Panc1 (cell line): Measurements from ENCODE around the gene SLC25A30. TPM values are rescaled to one million over a fixed set of nuclear protein-coding genes. Genes with fewer than 3 reads are reported as not detected.
A peak's percentile ranks its signal among the peaks of the same experiment; 100 is the strongest.

Experiments
- ATAC-seq: fragments of 200-7000 bp; cut with Tn5 transposase; 2 replicates; pipeline ENCODE4 v1.9.1; 2020; ENCODE audit warnings: mild to moderate bottlenecking, moderate library complexity
- BruUV-seq: library from RNA; stranded (reverse); fragments of 400-500 nt; replicated peaks from 2 replicates; lab custom pipeline; 2021; lab: Mats Ljungman, UMichigan
- CTCF ChIA-PET: fragments of 300-600 bp; sonication (Branson Sonifier 250); formaldehyde crosslinking; loops from one replicate; lab custom pipeline; 2022; ENCODE audit warnings: antibody characterized with exemption; lab: Charles Lee
- POLR2A ChIA-PET: fragments of 300-600 bp; sonication (Branson Sonifier 250); formaldehyde crosslinking; loops from one replicate; lab custom pipeline; 2022; ENCODE audit warnings: antibody characterized with exemption; lab: Charles Lee
- DNase-seq: peaks from one replicate; pipeline ENCODE4 v3.0.0-alpha.2; 2010; ENCODE audit warnings: low read depth, low spot score
- H3K27ac ChIP-seq: 2 replicates; pipeline ENCODE4 v1.5.1; 2011; ENCODE audit warnings: mild to moderate bottlenecking, low read length, inconsistent platforms
- H3K27me3 ChIP-seq: fragments of 200-500 bp; sonication (Bioruptor generic); 2 replicates; pipeline ENCODE4 v1.6.0; 2014; ENCODE audit warnings: low read length, inconsistent platforms; ENCODE audit not compliant: control insufficient read depth, insufficient read depth
- H3K36me3 ChIP-seq: fragments of 200-500 bp; sonication (Bioruptor generic); 2 replicates; pipeline ENCODE4 v1.5.1; 2014; ENCODE audit warnings: inconsistent platforms, mild to moderate bottlenecking, low read length, moderate library complexity; ENCODE audit not compliant: control insufficient read depth, insufficient read depth
- H3K4me1 ChIP-seq: 2 replicates; pipeline ENCODE4 v1.5.1; 2011; ENCODE audit warnings: inconsistent platforms, mild to moderate bottlenecking, low read length, moderate library complexity; ENCODE audit not compliant: control insufficient read depth, insufficient read depth
- H3K4me3 ChIP-seq, 2 experiments: 2 replicates each; pipeline ENCODE4 v1.5.1; 2011 to 2012; ENCODE audit warnings: low read depth in 2 of 2, low read length in 2 of 2, mild to moderate bottlenecking in 2 of 2, inconsistent platforms in 1 of 2, moderate library complexity in 1 of 2
- H3K9me3 ChIP-seq: fragments of 200-500 bp; sonication (Bioruptor generic); 2 replicates; pipeline ENCODE4 v1.5.1; 2014; ENCODE audit warnings: low read depth, mild to moderate bottlenecking, inconsistent platforms, low read length, moderate library complexity; ENCODE audit not compliant: control insufficient read depth, insufficient read depth
- CTCF ChIP-seq: fragments of 450-650 bp; IDR thresholded peaks from 2 replicates; pipeline ENCODE4 v1.5.1; 2017; ENCODE audit warnings: mild to moderate bottlenecking
- POLR2AphosphoS5 ChIP-seq: IDR thresholded peaks from 2 replicates; pipeline ENCODE4 v1.6.1; 2012; ENCODE audit warnings: mild to moderate bottlenecking, low read depth, low read length, moderate library complexity
- REST ChIP-seq, 2 experiments: IDR thresholded peaks; 2 replicates each; pipeline ENCODE4 v1.6.1; 2011 to 2012; ENCODE audit warnings: low read depth in 2 of 2, control low read depth in 1 of 2, low read length in 1 of 2, mild to moderate bottlenecking in 1 of 2, moderate library complexity in 1 of 2; ENCODE audit not compliant: insufficient read depth in 1 of 2
- SIN3A ChIP-seq: IDR thresholded peaks from 2 replicates; pipeline ENCODE4 v1.6.1; 2012; ENCODE audit warnings: low read depth, mild to moderate bottlenecking, low read length, moderate library complexity, borderline replicate concordance; ENCODE audit not compliant: insufficient read depth
- TCF7L2 ChIP-seq: IDR thresholded peaks from 2 replicates; pipeline ENCODE4 v1.6.1; 2011; ENCODE audit warnings: mild to moderate bottlenecking, low read depth, low read length, inconsistent platforms
- in situ Hi-C: cut with HindIII; loops from 2 replicates; pipeline ENCODE4 v1.10.0; 2016; ENCODE audit warnings: low sequenced_read_pairs, low pct_unique_long_range_greater_than_20kb
- intact Hi-C: fragments of 100-400 bp; cut with micrococcal nuclease; formaldehyde crosslinking; loops from one replicate; pipeline ENCODE4 v1.10.0; 2022; ENCODE audit not compliant: unreplicated experiment
- total RNA-seq: library from RNA; stranded (reverse); gene quantifications from one replicate; pipeline ENCODE4 v1.2.1, GENCODE V29; 2021; ENCODE audit not compliant: unreplicated experiment

SLC25A30 gene
- total RNA-seq, 1 experiment from 2014 or later: 26.8 TPM

GRCh38 chr13:45372189-45373161 is 45.7 kb downstream of the SLC25A30 start:
- no peak overlapping the region for H3K27ac ChIP-seq
- H3K4me3 ChIP-seq: no peak overlapping the region
- ATAC-seq (no peak), DNase-seq (no peak)
- TF ChIP-seq POLR2AphosphoS5: no peak
- peaks cover 2% of the 10 kb centered on the region; the same call in 1 of the 2 replicates for H3K4me1 ChIP-seq
- H3K36me3 ChIP-seq: no peaks in the 10 kb centered on the region
- in situ Hi-C loops: no loop called here
- no peaks in the 10 kb centered on the region for H3K27me3 ChIP-seq
- CTCF ChIA-PET: no interaction called here
- intact Hi-C loops: no loop called here
- H3K9me3 ChIP-seq: no peaks in the 10 kb centered on the region
- no TSS peak for BruUV-seq
- POLR2A ChIA-PET: interaction anchor here (0.7 kb wide), 1 partner anchor 88 kb away, joined by 7 read pairs; no protein-coding TSS in a partner anchor

GRCh38 chr13:45370922-45371406 is 47.2 kb downstream of the SLC25A30 start:
- in situ Hi-C loops: no loop called here
- peak; percentile 92 for ATAC-seq
- Histone ChIP-seq H3K9me3 (no peaks in the 10 kb centered on the region), H3K4me3 (no peak overlapping the region), H3K36me3 (no peaks in the 10 kb centered on the region), H3K4me1 (peaks cover 2% of the 10 kb centered on the region; the same call in 1 of the 2 replicates), H3K27ac (no peak overlapping the region), H3K27me3 (no peaks in the 10 kb centered on the region)
- ChIA-PET POLR2A (interaction anchor here (0.6 kb wide), 1 partner anchor 300 kb away, joined by 5 read pairs; no protein-coding TSS in a partner anchor), CTCF (interaction anchor here (0.5 to 0.7 kb wide), 3 partner anchors 44 to 930 kb away, joined by 3 to 9 read pairs (median 5); no protein-coding TSS in a partner anchor)
- no TSS peak for BruUV-seq
- no peak for DNase-seq
- intact Hi-C loops: no loop called here
- TF ChIP-seq CTCF (peak; percentile 95), POLR2AphosphoS5 (no peak)

GRCh38 chr13:45369116-45369515 is 49.1 kb downstream of the SLC25A30 start:
- ChIA-PET POLR2A (no interaction called here), CTCF (no interaction called here)
- TF ChIP-seq REST (IDR thresholded peaks at IDR 0.05; ENCODE audit: insufficient read depth in 1 of 2, low read depth in 2 of 2, low read length in 1 of 2) (no peak), TCF7L2 (no peak), POLR2AphosphoS5 (no peak), CTCF (no peak), SIN3A (no peak)
- no peak for DNase-seq
- Histone ChIP-seq H3K36me3 (no peaks in the 10 kb centered on the region), H3K27ac (no peak overlapping the region), H3K27me3 (no peaks in the 10 kb centered on the region), H3K4me3 (no peak overlapping the region), H3K9me3 (no peaks in the 10 kb centered on the region), H3K4me1 (peaks cover 2% of the 10 kb centered on the region; the same call in 1 of the 2 replicates)
- BruUV-seq: no TSS peak
- no peak for ATAC-seq
- intact Hi-C loops: no loop called here
- in situ Hi-C loops: no loop called here
